Right atrium auricular region (tissue), 2 donors: Measurements from ENCODE around the gene PNPLA1. TPM values are rescaled to one million over a fixed set of nuclear protein-coding genes. Genes with fewer than 3 reads are reported as not detected.

ENCODE experiments used
- DNase-seq: peaks from one replicate; pipeline ENCODE4 v3.0.0-alpha.2; 2019; ENCODE audit warnings: low spot score
- H3K27ac ChIP-seq, 2 donors: fragments of 200-600 bp; sonication (generic); 1 replicate in 1 of 2; 2 replicates in 1 of 2; pipeline ENCODE4 v1.5.1; 2016 to 2019
- H3K27me3 ChIP-seq, 2 donors: fragments of 200-600 bp; sonication (generic); one replicate each; pipeline versions ENCODE4 v1.5.1 to v1.6.0; 2017 to 2019
- H3K36me3 ChIP-seq: fragments of 200-600 bp; sonication (generic); one replicate; pipeline ENCODE4 v1.5.1; 2016
- H3K4me1 ChIP-seq, 2 donors: fragments of 200-600 bp; sonication (generic); one replicate each; pipeline versions ENCODE4 v1.5.1 to v1.6.0; 2017 to 2019
- H3K4me3 ChIP-seq, 2 donors: fragments of 200-600 bp; sonication (generic); 1 replicate in 1 of 2; 2 replicates in 1 of 2; pipeline ENCODE4 v1.5.1; 2017 to 2019; ENCODE audit warnings: mild to moderate bottlenecking in 1 of 2, moderate library complexity in 1 of 2
- H3K9me3 ChIP-seq, 2 donors: fragments of 200-600 bp; sonication (generic); one replicate each; pipeline ENCODE4 v1.5.1; 2019
- CTCF ChIP-seq, 2 donors: fragments of 200-600 bp; sonication (generic); IDR thresholded peaks; one replicate each; pipeline ENCODE4 v1.5.1; 2019; ENCODE audit warnings: antibody characterized with exemption in 2 of 2
- total RNA-seq, 2 donors: library from RNA; depleted of rRNA; stranded (reverse); fragments of >200 nt; gene quantifications; one replicate each; pipeline ENCODE4 v1.1.0, GENCODE V29; 2016

PNPLA1 gene
- total RNA-seq, 2 donors from 2014 or later: 0.20 TPM; not detected in 1

- Histone ChIP-seq H3K4me3 (no peak overlapping the region), H3K27ac (no peak overlapping the region), H3K4me1 (peaks cover 0 to 7% of the 10 kb centered on the region in 2 donors), H3K9me3 (no peaks in the 10 kb centered on the region), H3K27me3 (no peaks in the 10 kb centered on the region), H3K36me3 (no peaks in the 10 kb centered on the region)
- DNase-seq: no peak
- no peak for TF ChIP-seq CTCF (IDR thresholded peaks at IDR 0.05)
These were observed 28.2 kb downstream of the PNPLA1 start for GRCh38 chr6:36298027-36298426.

GRCh38 chr6:36301085-36301658, 31.3 kb downstream of the PNPLA1 start:
- Histone ChIP-seq H3K27ac (no peak overlapping the region), H3K36me3 (no peaks in the 10 kb centered on the region), H3K4me3 (no peak overlapping the region), H3K9me3 (no peaks in the 10 kb centered on the region), H3K27me3 (no peaks in the 10 kb centered on the region), H3K4me1 (peaks cover 0 to 7% of the 10 kb centered on the region in 2 donors)
- TF ChIP-seq CTCF (IDR thresholded peaks at IDR 0.05): no peak
- DNase-seq: no peak

GRCh38 chr6:36301781-36302180, 31.9 kb downstream of the PNPLA1 start:
- Histone ChIP-seq H3K4me3 (no peak overlapping the region), H3K27ac (no peak overlapping the region), H3K9me3 (no peaks in the 10 kb centered on the region), H3K4me1 (peaks cover 0 to 7% of the 10 kb centered on the region in 2 donors), H3K36me3 (no peaks in the 10 kb centered on the region), H3K27me3 (no peaks in the 10 kb centered on the region)
- no peak for TF ChIP-seq CTCF (IDR thresholded peaks at IDR 0.05)
- no peak for DNase-seq

GRCh38 chr6:36302227-36302976, 32.5 kb downstream of the PNPLA1 start:
- Histone ChIP-seq H3K27ac (no peak overlapping the region), H3K36me3 (no peaks in the 10 kb centered on the region), H3K27me3 (no peaks in the 10 kb centered on the region), H3K4me3 (no peak overlapping the region), H3K9me3 (no peaks in the 10 kb centered on the region), H3K4me1 (peaks cover 0 to 7% of the 10 kb centered on the region in 2 donors)
- peak; percentile 91 for DNase-seq
- TF ChIP-seq CTCF (IDR thresholded peaks at IDR 0.05): peak; percentile 82 to 97

- no peak for DNase-seq
- Histone ChIP-seq H3K36me3 (no peaks in the 10 kb centered on the region), H3K4me1 (peaks cover 0 to 7% of the 10 kb centered on the region in 2 donors), H3K27ac (no peak overlapping the region), H3K4me3 (no peak overlapping the region), H3K9me3 (no peaks in the 10 kb centered on the region), H3K27me3 (no peaks in the 10 kb centered on the region)
- no peak for TF ChIP-seq CTCF (IDR thresholded peaks at IDR 0.05)
These were observed 36.0 kb downstream of the PNPLA1 start for GRCh38 chr6:36305885-36306284.
